HG03175 (cell line): ENCODE results near the gene NUP58.

ENCODE experiments used
- ATAC-seq: cut with Tn5 transposase; IDR thresholded peaks from one replicate; pipeline ENCODE4 v1.9.1; 2021; ENCODE audit warnings: mild to moderate bottlenecking, moderate library complexity; ENCODE audit not compliant: unreplicated experiment

The NUP58 gene

GRCh38 chr13:25301347-25302113 lies at the start of gene NUP58:
TSS of gene NUP58 (plus strand) at chr13:25301625. CDS start at chr13:25301774, 149 bp downstream.
- ATAC-seq = peak; percentile 98

- no peak for ATAC-seq
Observed at GRCh38 chr13:25252225-25252624, 49.2 kb upstream of the NUP58 start.

GRCh38 chr13:25252752-25253151 lies 48.7 kb upstream of the NUP58 start:
- ATAC-seq = no peak

GRCh38 chr13:25253702-25254101 lies 47.7 kb upstream of the NUP58 start:
- ATAC-seq = no peak

GRCh38 chr13:25262261-25262660 lies 39.2 kb upstream of the NUP58 start:
- no peak for ATAC-seq

DNA sequence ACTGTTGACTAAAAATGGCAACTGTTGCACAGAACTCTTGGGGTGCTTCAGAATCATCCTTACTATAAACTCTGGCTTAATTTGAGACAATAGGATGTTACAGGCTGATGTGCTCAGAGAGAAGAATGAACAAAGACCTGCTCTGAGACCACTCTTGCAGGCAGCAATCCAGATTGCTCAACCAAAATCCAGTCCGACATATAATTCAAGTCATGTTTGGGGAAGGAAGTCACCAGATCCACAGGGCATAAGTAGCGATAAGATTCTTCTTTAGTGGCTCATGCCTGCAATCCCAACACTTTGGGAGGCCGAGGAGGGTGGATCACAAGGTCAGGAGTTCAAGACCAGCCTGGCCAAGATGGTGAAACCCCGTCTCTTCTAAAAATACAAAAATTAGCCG lies 34.7 kb upstream of the NUP58 start:
- ATAC-seq = no peak

DNA sequence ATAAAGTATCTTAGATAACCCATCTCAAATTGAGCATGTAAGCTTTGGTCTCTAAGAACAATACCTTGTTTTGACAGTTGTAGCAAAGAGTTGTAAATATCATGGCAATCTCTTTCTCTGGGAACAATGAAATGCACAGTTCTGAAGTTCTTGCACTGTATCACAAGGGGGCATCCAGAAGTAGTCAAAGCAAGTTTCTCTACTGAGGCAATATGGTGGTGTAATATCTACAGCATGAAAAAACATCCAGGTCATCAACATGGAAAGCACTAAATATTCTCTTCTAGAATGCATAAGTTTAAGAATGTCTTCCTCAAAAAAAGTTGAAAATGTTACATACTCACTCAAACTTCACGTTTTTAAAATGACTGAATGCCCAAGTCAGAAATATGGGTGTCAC lies 33.7 kb upstream of the NUP58 start:
- ATAC-seq = no peak

GRCh38 chr13:25268561-25268960 lies 32.9 kb upstream of the NUP58 start:
- ATAC-seq = no peak

- no peak for ATAC-seq
Observed at GRCh38 chr13:25276748-25277147, 24.7 kb upstream of the NUP58 start.

DNA sequence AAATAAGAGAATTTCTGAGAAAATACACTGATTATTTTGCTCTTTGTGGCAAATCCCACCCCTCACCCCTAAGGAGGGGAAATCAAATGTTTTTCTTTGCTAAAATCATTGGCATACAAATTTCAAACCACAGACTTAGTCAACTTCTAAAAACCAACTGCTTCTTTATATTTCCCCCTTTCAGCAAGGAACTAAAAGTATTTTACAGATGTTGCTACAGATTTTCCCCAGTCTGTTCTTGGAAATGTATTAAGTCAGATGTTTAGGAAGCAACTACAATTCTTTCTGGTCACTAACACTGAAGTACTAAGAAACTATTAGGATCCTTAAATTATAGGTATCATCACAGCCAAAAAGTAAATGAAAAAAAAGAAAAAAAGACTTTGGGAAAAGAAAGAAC lies 21.0 kb upstream of the NUP58 start:
- no peak for ATAC-seq

GRCh38 chr13:25281193-25281934 lies 20.1 kb upstream of the NUP58 start:
- peak; percentile 73 for ATAC-seq

DNA sequence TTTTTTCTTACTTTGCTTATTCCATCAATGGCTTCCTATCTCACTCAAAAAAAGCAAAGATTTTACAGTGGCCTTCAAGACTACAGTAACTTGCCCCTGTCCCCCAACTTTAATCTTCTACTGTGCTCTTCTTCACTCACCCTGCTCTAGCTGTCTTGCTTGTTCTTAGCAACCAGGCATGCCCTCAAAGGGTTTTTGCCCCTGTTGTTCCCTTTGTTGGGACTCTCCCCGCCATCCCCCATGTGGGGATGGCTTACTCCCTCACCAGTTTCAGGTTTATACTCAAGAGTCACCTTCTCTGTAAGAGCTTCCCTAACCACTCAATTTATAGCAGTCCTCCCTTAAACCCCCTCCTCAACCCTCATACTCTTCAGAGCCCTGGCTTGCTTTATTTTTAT lies 19.5 kb upstream of the NUP58 start:
- peak; percentile 10 for ATAC-seq

DNA sequence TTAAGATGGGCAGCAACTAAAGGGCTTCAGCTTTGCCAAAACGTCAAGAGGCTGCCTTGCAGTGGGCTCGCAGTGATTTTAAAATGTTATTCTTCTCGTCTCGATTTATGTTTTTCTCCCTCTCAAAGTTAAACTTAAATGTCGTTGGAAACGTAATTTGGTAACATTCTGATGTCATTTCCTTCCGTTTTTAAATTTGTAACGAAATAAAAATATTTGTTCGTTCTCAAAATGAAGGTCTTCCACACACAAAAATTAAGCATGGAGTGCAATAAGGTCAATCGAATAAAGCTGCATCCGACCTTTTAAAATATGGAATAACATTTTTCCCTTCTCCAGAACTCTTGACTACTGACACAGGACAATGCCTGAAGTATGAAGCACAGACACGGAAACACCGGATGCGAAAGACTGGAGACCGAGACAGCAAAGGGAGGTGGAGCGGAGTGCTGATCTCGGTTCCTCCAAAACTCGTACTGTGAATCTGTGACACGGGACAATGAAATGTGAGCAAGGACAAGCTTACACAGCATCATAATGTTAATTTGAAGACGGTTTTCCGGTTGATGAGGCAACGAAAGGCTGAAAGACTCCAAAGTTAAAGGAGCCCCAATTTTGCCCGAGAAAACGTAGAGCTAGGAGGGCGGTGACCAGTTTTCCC lies 15.0 kb upstream of the NUP58 start:
- peak; percentile 35 for ATAC-seq

DNA sequence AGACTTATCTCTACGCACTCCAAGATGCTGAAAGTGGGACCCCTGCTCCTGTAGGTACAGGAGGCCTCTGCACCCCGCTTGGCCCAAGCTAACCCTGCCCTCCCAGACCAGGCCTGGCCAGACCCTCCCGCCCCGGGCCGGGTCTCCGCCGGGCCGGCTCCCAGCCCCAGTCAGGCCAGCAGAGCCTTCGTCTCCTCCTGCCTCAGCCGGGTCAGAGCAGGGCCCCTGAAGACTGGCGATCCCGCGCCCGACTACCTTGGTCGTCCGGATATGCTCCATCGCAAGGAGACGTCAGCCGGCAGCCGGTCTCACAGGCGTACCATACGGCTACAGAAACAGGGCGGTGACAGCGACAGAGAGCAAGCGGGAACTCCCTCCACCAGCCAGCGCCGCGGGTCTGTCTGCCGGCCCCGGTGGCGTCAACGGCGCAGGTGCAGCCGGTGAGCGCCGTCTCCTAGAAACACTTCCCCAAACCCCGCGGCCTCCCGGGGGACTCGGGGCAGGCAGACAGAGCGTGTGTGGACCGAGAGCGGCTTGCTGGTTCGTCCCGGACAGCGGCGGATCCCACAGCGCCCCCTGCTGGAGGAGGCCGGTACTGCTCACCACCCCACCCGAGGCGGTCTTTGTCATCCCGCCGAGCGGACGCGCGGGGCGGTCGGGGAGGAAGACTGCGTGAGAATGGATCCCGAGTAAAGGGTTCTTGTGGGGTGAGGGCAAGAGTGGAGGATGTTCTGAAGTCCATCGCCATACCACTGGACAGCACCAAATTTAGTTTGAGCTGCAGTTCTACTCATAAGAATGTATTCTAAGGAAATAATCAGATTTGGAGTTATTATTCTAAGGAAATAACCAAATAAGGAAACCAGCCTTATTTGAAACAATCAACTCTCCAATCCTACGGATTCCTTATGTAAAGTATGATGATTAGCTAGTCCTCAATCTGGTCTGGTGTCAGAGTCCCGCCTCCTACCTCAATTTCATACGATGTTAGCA lies 14.2 kb upstream of the NUP58 start, which contains the start of gene MTMR6:
TSS of gene MTMR6 (minus strand) at position 520 of the 993 bp plus-strand sequence. CDS start at position 279, 241 bp downstream.
- ATAC-seq = peak; percentile 95

DNA sequence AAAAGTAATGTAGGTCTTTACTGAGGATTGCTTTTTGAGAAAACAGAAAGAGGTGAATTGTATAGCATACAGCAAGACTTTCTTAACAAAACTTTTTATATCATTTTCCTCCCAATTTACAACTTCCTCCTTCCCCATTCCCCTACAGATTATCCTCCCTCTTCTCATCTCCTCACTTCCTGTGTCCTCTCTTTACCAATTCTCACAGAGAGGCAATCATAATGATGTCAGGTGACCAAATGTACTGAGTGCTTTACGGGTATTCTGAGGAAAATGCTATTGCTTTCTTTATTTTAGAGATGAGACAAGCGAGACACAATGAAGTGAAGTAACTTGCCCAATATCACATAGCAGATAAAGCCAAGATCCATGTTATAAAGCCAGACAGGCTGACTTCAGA lies 12.5 kb upstream of the NUP58 start:
- ATAC-seq = no peak

GRCh38 chr13:25291691-25292090 lies 9.7 kb upstream of the NUP58 start:
- no peak for ATAC-seq

GRCh38 chr13:25292301-25292700 lies 9.1 kb upstream of the NUP58 start:
- no peak for ATAC-seq

- ATAC-seq = no peak
Observed at GRCh38 chr13:25295228-25295627, 6.2 kb upstream of the NUP58 start.

- ATAC-seq = no peak
Observed at GRCh38 chr13:25295701-25296100, 5.7 kb upstream of the NUP58 start.

- peak; percentile 31 for ATAC-seq
Observed at GRCh38 chr13:25300861-25301346, 521 bp upstream of the NUP58 start.
